HTR-8/SVneo (cell line): ENCODE data around the gene STOM.

Source experiments
- DNase-seq: peaks from one replicate; pipeline ENCODE4 v3.0.0; 2011; ENCODE audit warnings: low spot score, mixed read lengths; ENCODE audit not compliant: insufficient read length
- FAIRE-seq: peaks from 2 replicates; lab custom pipeline; 2011; peaks lifted over from hg19 to GRCh38; lab: Jason Lieb, UNC

The STOM gene

DNA sequence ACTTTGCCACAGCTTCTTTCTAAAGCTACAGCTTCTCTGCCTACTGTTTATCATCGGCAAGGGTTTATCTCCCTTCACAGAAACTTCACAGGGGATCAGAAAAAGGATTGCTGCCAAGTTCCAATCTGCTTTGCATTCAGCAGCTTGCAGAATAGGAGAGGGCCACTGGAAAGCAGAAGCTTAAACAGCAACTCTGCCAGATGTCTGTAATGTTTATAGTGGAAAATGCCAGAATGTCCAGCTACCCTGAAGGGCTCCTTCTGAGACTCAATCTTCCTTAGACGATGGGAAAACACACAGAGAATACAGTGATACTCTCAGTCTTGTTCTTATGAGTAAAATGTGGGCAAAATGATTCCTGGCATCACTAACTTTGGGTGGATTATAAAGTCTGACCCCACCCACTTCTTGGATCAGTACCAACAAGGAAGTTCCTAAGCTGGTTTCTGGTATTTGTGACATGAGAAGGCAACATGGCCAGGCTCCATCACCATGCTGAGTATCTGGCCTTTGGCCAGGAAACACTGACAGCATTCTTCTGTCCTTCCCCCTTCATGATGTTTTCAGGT is 19.0 kb downstream of the STOM start:
- FAIRE-seq (no peak), DNase-seq (no peak)

DNA sequence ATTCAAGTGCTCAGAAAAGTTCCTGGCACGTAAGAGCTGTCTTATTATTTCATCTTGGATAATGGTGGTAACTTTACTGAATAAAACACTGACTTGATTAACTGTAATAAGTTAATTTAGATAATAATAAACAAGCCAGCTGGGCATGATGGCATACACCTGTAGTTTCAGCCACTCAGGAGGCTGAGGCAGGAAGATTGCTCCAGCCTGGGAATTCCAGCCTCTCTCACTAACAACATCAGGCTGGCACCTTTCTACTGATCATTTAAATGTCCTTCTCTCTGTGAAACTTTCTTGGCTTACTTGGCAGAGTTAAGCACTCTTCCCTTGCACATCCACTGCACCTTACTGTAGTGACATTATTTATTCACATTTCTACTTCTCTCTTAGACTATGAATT is 20.0 kb downstream of the STOM start:
- DNase-seq, result no peak
- FAIRE-seq, result no peak

DNA sequence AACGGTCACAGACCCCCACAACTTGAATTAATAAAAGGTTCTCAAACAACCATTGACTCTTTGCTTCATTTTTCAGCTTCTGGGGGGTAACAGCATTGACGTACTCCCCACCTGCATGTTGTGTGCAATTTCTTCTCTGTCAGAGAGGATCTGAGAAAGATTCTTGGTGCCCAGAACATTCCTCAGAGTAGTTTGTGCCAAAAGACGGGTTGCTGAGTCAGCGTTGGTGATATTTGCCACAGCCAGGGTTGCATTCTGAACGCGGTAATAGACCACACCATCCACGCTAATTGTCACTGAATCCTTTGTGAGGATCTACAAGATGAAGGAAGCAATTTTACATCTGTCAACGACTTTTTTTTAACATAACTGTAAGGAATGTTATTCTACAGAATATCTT is 21.0 kb downstream of the STOM start:
- DNase-seq (no peak), FAIRE-seq (no peak)

DNA sequence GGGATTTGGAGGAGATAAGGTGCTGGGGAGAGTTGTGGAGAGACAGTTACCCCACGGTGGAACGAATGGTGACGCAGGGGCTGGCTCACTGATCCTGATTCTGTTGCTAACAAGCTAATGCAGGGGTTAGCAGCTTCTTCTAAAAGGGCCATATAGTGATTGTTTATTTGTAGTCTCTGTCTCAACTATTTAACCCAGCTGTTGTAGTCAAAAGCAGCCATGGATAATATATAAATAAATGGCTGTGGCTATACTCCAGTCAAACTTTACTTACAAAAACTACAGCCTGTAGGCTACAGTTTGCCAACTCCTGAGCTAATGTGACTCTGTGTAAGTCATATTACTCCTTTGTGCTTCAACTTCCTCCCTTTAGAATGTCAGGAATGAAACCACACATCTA is 21.8 kb downstream of the STOM start:
- no peak for DNase-seq
- no peak for FAIRE-seq

DNA sequence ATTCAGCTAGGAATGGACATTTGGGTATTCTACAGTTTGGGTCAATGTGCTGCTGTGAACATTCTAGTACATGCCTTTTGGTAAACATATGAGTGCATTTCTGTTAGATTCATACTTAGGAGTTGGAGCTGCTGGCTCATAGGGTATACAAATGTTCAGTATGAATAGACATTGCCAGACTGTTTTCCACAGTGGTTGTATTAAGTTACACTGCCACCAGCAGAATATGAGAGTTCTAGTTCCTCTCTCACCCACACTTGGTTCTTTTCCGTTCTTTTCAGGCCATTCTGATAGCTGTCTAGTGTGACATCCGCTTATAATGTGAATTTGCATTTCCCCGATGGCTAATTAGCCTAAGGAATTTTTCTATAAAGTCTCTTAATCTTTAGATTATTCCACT is 25.0 kb downstream of the STOM start:
- DNase-seq, result no peak

DNA sequence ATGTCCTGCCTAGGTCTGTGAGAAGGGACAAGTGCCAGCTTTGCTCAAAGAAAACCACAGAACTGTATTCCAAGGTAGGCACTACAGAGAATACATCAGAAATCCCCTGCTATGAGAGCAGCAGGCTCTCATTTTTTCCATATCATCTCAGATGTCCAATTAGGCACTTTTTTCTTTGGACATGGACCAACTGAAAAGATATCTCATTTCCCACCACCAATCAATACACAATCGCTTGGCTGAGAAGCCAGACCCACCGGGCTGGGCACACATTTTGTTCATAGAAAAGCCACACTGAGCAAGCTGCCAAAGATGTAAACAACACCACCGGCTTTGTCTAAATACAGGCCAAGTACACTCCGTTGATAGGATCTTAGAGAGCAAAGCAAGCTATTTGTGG is 25.9 kb downstream of the STOM start:
- DNase-seq (no peak), FAIRE-seq (no peak)

More for the DNA sequence above, 25.0 kb downstream of the STOM start:
- no peak for FAIRE-seq

DNA sequence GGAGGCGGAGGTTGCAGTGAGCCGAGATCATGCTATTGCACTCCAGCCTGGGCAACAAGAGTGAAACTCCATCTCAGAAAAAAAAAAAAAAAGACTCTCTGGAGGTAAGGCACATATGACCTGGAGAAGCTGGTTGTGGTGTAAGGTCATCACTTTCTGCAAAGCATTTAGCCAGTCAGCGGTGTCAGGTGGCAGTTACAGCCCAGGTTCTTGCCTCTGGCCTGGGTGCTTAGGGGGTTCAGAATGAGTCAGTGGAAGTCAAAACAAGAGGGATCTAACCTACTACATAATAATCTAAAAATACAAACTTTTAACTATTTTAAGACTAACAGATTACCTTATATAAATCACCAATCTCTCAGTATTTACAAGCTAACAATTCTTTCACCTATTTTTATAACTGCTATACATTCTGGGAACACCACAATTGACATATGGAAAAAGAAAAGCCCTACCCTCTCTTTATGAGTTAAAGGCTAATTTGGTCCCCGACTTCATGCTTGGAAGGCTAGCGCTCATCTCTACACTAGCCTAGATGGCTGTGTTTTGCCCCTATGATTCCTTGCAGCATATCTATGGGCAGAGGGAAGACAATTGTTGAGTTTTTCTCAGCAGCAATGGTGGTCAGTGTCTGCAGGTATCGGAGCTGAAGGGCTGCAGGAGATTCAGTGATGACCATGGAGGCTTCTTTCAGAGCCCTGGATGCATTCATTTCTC is 29.2 kb downstream of the STOM start:
- no peak for DNase-seq
- FAIRE-seq, result no peak

DNA sequence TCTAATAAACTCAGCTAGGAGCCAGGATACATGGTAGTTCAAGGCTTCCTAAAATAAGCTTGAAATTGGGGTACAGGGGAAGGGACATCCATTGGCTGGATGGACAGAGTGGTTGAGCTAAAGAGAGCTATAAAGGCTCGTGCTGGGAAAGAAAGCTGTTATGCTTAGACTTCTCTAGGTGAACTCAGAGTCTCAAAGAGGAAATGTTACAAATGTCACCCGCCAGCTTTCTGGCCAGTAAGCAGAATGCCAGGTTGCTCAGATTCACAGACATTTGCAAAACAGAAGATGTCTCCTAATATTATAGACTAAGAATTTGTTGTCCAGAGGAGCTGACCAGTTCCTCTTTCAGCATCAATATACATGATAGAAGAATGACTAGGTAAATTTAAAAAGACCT is 30.6 kb downstream of the STOM start:
- FAIRE-seq, result no peak

DNA sequence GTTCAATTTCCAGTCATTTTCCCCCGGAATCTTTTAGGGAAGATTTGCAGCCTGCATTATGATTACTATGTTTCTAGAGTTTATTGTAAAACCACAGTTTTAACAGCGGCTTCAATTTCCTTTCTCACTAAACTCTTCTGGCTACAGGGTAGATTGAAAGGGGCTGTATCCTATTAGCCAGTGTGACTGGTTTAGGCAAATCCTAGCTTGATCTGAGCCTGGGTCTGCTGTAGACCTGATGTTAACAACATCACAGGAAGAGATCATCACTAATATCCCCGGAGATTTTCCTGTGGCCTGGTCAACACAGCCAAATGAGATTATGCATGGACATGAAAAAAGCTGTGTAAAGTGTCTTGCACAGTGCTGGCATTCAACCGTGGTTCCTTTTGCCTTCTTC is 33.4 kb downstream of the STOM start:
- FAIRE-seq (no peak), DNase-seq (no peak)

More for the DNA sequence above, 30.6 kb downstream of the STOM start:
- DNase-seq, result no peak

DNA sequence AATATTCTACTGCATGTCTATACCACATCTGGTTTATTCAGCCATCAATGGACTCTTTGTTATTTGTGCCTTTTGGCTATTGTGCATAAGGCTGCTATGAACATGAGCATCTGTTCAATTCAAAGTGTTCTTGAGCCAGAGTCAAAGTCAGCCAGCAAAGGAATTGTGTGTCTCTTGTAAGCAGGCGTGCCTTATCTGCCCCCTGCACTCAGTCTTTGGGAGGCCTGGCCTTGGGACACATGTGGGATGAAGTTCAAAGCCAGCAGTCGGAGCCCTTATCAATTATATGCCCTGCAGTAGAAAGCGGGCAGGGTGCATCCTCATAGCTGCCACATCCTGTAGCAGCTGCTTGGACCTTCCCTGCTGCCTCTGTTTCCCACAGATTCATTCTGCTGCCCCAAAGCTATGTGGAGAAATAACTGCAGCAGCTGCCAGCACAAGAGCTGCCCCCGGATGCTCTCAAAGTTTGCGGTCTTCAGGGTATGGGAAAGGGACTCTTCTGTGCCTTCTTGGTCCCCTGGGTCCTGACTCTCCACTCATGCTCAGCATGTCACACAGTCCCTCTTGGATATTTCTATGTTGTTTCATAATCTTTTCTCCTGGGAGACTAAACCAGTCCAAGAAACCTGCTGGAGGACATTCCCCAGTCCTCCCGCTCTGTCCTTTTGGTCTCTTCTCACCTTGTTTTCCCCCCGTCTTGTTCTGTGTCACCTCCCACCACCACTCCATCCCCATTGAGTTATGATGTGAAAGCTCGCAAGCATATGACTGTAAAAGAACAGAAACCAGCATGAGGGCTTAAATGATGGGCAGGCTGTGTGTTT is 35.9 kb downstream of the STOM start:
- DNase-seq (no peak), FAIRE-seq (no peak)

DNA sequence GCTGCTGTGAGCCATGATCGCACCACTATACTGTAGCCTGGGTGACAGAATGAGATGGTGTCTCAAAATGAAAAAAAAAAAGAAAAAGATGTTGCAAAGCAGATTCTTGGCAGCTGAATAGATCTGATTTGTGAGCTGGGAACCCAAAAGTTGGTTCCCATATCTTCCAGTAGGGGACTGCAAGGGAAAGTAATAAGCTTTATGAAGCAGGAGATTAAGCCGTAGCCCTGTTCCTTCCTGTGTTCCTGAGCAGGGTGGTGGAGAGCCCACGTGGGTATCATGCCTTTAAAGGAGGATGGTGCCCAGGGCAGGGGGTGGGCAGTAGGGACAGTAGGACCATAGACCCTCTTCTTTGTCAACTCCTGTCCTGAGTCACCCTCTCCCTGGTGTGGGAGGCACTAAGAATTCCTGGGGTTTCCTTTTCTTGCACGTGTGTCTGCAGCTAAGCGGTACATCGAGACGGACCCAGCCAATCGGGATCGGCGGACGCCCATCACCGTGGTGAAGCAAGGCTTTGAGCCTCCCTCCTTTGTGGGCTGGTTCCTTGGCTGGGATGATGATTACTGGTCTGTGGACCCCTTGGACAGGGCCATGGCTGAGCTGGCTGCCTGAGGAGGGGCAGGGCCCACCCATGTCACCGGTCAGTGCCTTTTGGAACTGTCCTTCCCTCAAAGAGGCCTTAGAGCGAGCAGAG is 37.9 kb downstream of the STOM start:
- FAIRE-seq (no peak), DNase-seq (no peak)

DNA sequence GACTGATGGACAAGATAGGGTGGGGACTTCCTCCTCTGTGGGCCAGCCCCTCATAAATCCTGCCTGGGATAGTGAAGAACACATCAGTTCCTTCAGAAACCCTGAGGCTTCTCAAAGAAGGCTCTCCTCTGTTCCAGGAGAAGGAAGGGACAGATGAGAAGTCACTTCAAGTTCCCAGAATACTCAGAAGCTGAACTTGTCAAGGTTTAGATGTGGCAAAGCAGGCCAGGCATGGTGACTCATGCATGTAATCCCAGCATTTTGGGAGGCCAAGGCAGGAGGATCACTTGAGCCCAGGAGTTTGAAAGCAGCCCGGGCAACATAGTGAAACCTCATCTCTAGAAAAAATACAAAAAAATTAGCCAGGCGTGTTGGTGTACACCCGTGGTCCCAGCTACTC is 38.5 kb downstream of the STOM start:
- FAIRE-seq, result no peak
- no peak for DNase-seq

DNA sequence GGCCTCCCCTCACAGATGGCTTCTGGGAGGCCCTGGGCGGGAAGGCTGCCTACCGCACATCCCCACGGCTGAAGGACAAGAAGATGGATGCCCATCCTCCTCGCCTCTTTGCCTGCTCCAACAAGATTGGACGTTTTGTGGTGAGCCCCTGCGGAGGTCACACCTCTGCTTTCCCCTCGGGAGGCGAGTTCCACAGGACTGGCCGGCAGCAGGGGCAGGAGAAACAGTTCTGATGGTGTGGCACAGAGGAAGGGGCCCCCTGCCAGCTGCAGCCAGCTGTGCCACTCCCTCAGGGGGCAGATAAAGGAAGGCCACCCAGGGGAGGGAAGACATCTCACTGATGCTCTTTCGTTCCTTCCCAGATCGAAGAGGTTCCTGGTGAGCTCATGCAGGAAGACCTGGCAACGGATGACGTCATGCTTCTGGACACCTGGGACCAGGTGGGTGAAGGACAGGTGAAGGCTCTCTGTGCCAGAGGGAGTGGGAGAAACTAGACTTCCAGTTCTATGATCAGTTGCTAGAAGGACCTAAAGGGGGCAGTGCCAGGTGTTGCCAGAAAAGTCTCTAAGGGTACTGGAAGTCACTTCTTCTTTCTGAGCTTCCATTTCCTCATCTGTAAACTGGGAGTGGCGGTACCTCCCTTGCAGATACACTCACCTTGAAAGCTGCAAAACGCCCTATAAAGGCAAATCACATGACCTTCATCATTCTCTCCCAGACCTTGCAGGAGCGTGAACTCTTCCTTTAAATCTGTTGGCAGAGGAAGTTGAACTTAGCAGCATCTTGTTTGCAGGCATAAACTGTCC is 41.0 kb downstream of the STOM start:
- no peak for FAIRE-seq

DNA sequence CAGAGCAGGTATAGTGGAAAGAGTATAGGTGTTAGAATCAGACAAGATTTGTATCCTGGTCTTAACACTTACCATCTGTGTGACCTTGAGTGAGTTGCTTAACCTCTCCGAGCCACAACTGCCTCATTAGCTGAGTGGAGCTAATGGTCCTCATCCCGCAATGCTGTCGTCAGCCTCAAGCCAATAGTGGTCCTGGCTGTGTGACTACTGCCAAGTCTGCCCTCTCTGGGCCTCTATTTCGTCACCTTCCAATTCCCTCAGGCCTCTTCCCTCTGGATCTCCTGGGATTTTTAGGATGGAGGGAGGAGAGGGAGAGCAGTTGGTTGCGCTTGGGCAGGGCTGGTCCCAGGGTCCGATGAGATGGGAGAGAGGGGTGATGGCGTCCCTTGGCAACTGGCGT is 41.6 kb downstream of the STOM start:
- FAIRE-seq (no peak), DNase-seq (no peak)

More for the DNA sequence above, 41.0 kb downstream of the STOM start:
- no peak for DNase-seq

DNA sequence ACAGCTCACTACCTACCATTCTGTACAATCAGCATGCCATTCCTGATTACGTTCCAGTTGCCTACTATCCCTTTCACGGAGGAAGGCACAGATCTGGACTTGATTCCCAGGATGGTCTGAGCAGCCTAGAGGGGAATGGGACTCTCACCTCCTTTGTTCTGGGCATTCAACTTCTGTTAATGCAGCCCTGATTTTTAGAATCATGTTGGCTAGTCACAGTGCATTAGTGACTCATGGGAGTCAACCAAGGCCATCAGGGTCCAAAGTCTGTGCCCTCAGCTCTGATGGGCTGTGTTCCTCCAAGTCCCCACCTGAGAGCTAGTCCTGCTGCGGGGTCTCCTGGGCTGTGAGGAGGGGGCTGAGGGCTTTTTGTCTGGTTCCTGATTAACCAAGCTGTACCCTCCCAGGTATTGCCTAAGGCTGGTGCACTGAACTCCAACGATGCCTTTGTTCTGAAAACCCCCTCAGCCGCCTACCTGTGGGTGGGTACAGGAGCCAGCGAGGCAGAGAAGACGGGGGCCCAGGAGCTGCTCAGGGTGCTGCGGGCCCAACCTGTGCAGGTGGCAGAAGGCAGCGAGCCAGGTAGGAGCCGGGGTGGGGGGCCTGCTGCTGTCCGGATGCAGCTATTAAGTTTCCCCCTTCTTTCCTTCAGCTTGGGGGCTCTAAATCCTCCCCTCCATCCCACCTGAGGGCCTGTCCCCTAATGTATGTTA is 43.0 kb downstream of the STOM start:
- FAIRE-seq, result no peak
- DNase-seq, result no peak

DNA sequence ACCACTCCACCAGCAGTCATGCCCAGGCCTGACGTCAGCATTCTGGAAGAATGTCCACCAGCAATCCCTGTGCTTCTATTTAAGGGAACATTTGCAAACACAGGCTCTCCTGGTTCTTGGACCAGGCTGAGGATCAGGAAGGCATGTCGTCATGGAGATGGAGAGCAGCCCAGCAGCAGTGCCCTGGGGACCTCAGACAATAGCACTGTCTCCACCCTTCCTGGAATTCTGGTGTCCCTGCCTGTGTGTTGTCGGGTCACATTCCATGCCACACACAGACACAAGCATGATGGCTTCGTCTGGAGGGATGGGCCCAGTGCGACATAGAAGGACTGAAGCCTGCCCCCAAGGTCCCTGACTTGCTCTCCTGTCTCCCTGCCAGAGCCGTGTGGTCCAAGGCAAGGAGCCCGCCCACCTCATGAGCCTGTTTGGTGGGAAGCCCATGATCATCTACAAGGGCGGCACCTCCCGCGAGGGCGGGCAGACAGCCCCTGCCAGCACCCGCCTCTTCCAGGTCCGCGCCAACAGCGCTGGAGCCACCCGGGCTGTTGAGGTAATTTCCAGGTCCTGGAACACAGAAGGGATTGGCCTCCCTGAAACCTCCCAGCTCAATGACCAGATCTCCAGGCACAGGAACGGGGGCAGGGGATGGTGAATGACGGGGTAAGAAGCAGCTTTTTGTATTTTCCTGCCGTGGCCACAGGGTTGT is 43.8 kb downstream of the STOM start:
- no peak for DNase-seq
- no peak for FAIRE-seq

DNA sequence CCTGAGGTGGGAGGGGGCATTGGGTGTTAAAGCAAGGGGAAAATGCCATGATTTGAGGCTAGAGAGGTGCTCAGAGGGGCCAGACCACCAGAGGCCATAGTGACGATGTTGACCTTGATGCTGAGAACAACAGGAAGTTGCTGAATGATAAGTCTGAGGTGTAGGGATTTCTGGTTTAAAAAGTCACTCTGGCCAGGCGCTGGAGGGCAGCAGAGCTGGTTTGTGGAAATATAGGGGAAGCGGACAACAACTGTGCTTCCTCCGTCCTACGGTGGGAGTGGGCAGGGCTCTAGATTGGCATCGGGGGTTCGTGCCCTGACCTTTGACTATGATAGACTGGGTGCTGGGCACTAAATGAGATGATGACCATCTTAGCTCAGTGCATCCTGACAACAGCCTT is 44.7 kb downstream of the STOM start:
- DNase-seq, result no peak
- FAIRE-seq, result no peak

DNA sequence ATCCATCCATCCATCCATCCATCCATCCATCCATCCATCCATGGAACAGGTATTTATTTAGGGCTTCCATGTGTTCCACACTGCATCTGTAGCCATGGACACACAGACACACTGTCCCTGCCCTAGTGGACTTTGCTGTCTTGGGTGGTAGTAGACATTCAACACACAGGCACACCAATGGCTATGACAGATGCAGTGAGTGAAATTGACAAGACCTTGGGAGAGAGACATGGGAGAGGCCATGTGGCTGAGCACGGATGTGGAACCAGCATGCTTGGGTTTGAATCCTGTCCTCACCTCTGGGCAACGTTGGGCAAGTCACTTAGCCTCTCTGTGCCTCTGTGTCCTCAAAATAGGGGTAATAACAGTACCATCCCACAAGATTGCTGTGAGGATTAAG is 45.3 kb downstream of the STOM start:
- no peak for DNase-seq
- no peak for FAIRE-seq

DNA sequence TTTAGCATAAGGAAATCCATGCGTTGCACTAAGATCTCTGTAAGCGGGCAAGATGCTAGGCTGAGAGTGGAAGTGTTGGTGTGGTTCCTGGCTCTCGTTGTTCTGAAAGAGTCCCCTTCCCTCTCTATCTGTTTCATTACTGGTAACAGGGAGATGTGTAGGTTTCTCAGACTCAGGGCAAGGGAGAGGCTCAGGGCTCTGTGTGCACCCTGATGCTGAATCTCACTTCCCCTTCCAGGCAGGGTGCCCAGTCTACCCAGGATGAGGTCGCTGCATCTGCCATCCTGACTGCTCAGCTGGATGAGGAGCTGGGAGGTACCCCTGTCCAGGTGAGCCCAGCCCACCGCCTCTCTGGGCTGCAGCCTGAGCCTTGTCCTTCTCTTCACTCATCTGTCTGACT is 45.7 kb downstream of the STOM start:
- FAIRE-seq, result no peak
- no peak for DNase-seq
